ENCODE measurements around the gene RPS2.

- TF ChIP-seq, protein P1, sequence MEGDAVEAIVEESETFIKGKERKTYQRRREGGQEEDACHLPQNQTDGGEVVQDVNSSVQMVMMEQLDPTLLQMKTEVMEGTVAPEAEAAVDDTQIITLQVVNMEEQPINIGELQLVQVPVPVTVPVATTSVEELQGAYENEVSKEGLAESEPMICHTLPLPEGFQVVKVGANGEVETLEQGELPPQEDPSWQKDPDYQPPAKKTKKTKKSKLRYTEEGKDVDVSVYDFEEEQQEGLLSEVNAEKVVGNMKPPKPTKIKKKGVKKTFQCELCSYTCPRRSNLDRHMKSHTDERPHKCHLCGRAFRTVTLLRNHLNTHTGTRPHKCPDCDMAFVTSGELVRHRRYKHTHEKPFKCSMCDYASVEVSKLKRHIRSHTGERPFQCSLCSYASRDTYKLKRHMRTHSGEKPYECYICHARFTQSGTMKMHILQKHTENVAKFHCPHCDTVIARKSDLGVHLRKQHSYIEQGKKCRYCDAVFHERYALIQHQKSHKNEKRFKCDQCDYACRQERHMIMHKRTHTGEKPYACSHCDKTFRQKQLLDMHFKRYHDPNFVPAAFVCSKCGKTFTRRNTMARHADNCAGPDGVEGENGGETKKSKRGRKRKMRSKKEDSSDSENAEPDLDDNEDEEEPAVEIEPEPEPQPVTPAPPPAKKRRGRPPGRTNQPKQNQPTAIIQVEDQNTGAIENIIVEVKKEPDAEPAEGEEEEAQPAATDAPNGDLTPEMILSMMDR (conservative IDR thresholded peaks at IDR 0.05 in 1 of 2, IDR thresholded peaks at IDR 0.05 in 1 of 2; ENCODE audit: low read depth in 1 of 2, low read length in 2 of 2), result peak; percentile 81 to 96
- TF ChIP-seq EZH2 (IDR thresholded peaks at IDR 0.05; ENCODE audit: low read length, missing control alignments), result no peak
Observed at GRCh38 chr16:2003827-2004641, 39.4 kb upstream of the RPS2 start.

Data from fibroblast of lung (primary cell).